SK-N-MC (cell line): Measurements from ENCODE around the gene LRRC72.

ENCODE experiments used
- EZH2 ChIP-seq: fragments of 200-600 bp; sonication (generic); IDR thresholded peaks from one replicate; pipeline ENCODE4 v1.6.1; 2017; ENCODE audit warnings: antibody characterized with exemption
- FOXP2 ChIP-seq: optimal IDR thresholded peaks from 2 replicates; pipeline ENCODE3; 2011; ENCODE audit warnings: mild to moderate bottlenecking, moderate library complexity; ENCODE audit not compliant: insufficient read depth; ENCODE audit errors: extremely low read length, control extremely low read depth
- POLR2AphosphoS5 ChIP-seq: IDR thresholded peaks from 2 replicates; pipeline ENCODE4 v1.6.1; 2012; ENCODE audit warnings: mild to moderate bottlenecking, low read depth, low read length, borderline replicate concordance

DNA sequence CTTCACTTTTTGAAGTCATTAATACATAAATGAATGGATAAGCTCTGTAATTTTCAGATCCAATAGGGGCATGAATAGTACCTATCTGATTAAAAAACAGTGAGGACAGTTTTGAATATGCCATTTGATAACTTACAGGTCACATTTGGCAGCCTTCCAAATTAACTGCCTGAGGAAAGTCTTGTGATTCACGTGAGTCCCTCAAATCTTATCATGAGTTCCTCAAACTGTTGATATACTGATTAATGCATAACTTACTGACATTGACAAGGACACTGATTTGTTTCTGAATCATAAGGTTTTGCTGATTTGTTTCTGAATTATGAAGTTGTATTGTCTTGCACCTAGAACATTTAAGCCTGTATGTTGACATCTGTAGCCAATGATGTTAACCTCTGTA is 63.8 kb downstream of the LRRC72 start:
- no peak for TF ChIP-seq EZH2
- TF ChIP-seq POLR2AphosphoS5: no peak
- TF ChIP-seq FOXP2: no peak
